Panc1 (cell line): ENCODE data around the gene SLAMF7.

ENCODE experiments used
- CTCF ChIP-seq: fragments of 450-650 bp; IDR thresholded peaks from 2 replicates; pipeline ENCODE4 v1.5.1; 2017; ENCODE audit warnings: mild to moderate bottlenecking
- POLR2AphosphoS5 ChIP-seq: IDR thresholded peaks from 2 replicates; pipeline ENCODE4 v1.6.1; 2012; ENCODE audit warnings: mild to moderate bottlenecking, low read depth, low read length, moderate library complexity
- SIN3A ChIP-seq: IDR thresholded peaks from 2 replicates; pipeline ENCODE4 v1.6.1; 2012; ENCODE audit warnings: low read depth, mild to moderate bottlenecking, low read length, moderate library complexity, borderline replicate concordance; ENCODE audit not compliant: insufficient read depth
- TCF7L2 ChIP-seq: IDR thresholded peaks from 2 replicates; pipeline ENCODE4 v1.6.1; 2011; ENCODE audit warnings: mild to moderate bottlenecking, low read depth, low read length, inconsistent platforms

GRCh38 chr1:160759740-160760139, 20.7 kb downstream of the SLAMF7 start:
- TF ChIP-seq CTCF (no peak), POLR2AphosphoS5 (no peak), SIN3A (no peak), TCF7L2 (no peak)
